CD4-positive, alpha-beta memory T cell (primary cell): ENCODE results near the gene LYSMD3. TPM values are rescaled to one million over a fixed set of nuclear protein-coding genes. Genes with fewer than 3 reads are reported as not detected.

Experiments used
- CTCF ChIA-PET: fragments of 350-600 bp; sonication (Branson Sonifier 250); formaldehyde crosslinking; loops from one replicate; lab custom pipeline; 2021; ENCODE audit warnings: inconsistent platforms; ENCODE audit not compliant: partially characterized antibody; lab: Charles Lee
- POLR2A ChIA-PET: fragments of 350-600 bp; sonication (Branson Sonifier 250); formaldehyde crosslinking; loops from one replicate; lab custom pipeline; 2021; ENCODE audit not compliant: partially characterized antibody; lab: Charles Lee
- DNase-seq, 5 donors: peaks; one replicate each; pipeline versions ENCODE4 v3.0.0 to v3.0.0-alpha.2; 2020 to 2022; ENCODE audit warnings: mixed read lengths in 1 of 5
- H3K27ac ChIP-seq: one replicate; pipeline ENCODE4 v1.7.0; 2013; ENCODE audit warnings: low read depth, low read length
- H3K27me3 ChIP-seq: 2 replicates; pipeline ENCODE4 v1.7.0; 2013; ENCODE audit warnings: mild to moderate bottlenecking, low read length, moderate library complexity; ENCODE audit not compliant: insufficient read depth
- H3K36me3 ChIP-seq: 2 replicates; pipeline ENCODE4 v1.7.0; 2013; ENCODE audit warnings: mild to moderate bottlenecking, low read length, moderate library complexity; ENCODE audit not compliant: insufficient read depth
- H3K4me1 ChIP-seq: 2 replicates; pipeline ENCODE4 v1.7.0; 2013; ENCODE audit warnings: mild to moderate bottlenecking, low read length, moderate library complexity; ENCODE audit not compliant: insufficient read depth
- H3K4me3 ChIP-seq, 2 donors: one replicate each; pipeline ENCODE4 v1.7.0; 2013; ENCODE audit warnings: low read length in 2 of 2, mild to moderate bottlenecking in 1 of 2
- H3K9me3 ChIP-seq, 2 donors: one replicate each; pipeline ENCODE4 v1.7.0; 2013; ENCODE audit warnings: low read length in 2 of 2, control low read depth in 1 of 2; ENCODE audit not compliant: control insufficient read depth in 1 of 2
- H3K27ac Mint-ChIP-seq, 7 donors: one replicate each; pipeline ENCODE4 v1.8.0; 2020 to 2021; ENCODE audit warnings: mixed read lengths in 7 of 7, mild to moderate bottlenecking in 6 of 7, inconsistent platforms in 3 of 7, moderate library complexity in 3 of 7
- H3K27me3 Mint-ChIP-seq, 2 donors: one replicate each; pipeline ENCODE4 v1.8.0; 2020 to 2021; ENCODE audit warnings: mixed read lengths in 2 of 2
- H3K36me3 Mint-ChIP-seq, 2 donors: one replicate each; pipeline ENCODE4 v1.8.0; 2020 to 2021; ENCODE audit warnings: mixed read lengths in 2 of 2, inconsistent platforms in 1 of 2, mild to moderate bottlenecking in 1 of 2
- H3K4me1 Mint-ChIP-seq, 4 donors: one replicate each; pipeline ENCODE4 v1.8.0; 2020 to 2021; ENCODE audit warnings: mixed read lengths in 4 of 4, mild to moderate bottlenecking in 1 of 4
- H3K4me3 Mint-ChIP-seq, 8 donors: one replicate each; pipeline ENCODE4 v1.8.0; 2020 to 2021; ENCODE audit warnings: mixed read lengths in 8 of 8, mild to moderate bottlenecking in 7 of 8, moderate library complexity in 6 of 8, inconsistent platforms in 3 of 8
- H3K9me3 Mint-ChIP-seq, 8 donors: one replicate each; pipeline ENCODE4 v1.8.0; 2020 to 2021; ENCODE audit warnings: mixed read lengths in 8 of 8, mild to moderate bottlenecking in 5 of 8, inconsistent platforms in 3 of 8, moderate library complexity in 1 of 8
- intact Hi-C: fragments of 100-400 bp; cut with micrococcal nuclease; formaldehyde crosslinking; loops from one replicate; pipeline ENCODE4 v1.15.1; 2023
- polyA plus RNA-seq, 2 donors: library from polyadenylated mRNA; unstranded; fragments of 300-500 nt; fragmentation: Illumina TruSeq; gene quantifications; one replicate each; pipeline ENCODE4 v1.2.3, GENCODE V29; 2021
- total RNA-seq, 2 experiments: library from RNA; stranded (reverse); gene quantifications; one replicate each; pipeline ENCODE4 v1.2.3, GENCODE V29; 2021

LYSMD3 gene
- total and polyA plus RNA-seq, 4 experiments from 2014 or later, result 11.7 to 30.9 (median 22.4) TPM

- ChIA-PET CTCF (no interaction called here), POLR2A (no interaction called here)
- H3K27ac Mint-ChIP-seq, result no peak overlapping the region
- no peak for DNase-seq
- H3K36me3 ChIP-seq, result no peaks in the 10 kb centered on the region
- intact Hi-C loops, result no loop called here
- H3K27ac ChIP-seq, result no peak overlapping the region
- no peaks in the 10 kb centered on the region for H3K36me3 Mint-ChIP-seq
- no peak overlapping the region for H3K4me3 Mint-ChIP-seq
- H3K27me3 Mint-ChIP-seq, result peaks cover 34 to 37% of the 10 kb centered on the region in 2 donors
- no peaks in the 10 kb centered on the region for H3K9me3 ChIP-seq
- no peaks in the 10 kb centered on the region for H3K9me3 Mint-ChIP-seq
- H3K4me3 ChIP-seq, result no peak overlapping the region
- H3K4me1 ChIP-seq, result peaks cover 6% of the 10 kb centered on the region
- peaks cover 5 to 10% (median 9%) of the 10 kb centered on the region in 4 donors for H3K4me1 Mint-ChIP-seq
- H3K27me3 ChIP-seq, result peaks cover 8% of the 10 kb centered on the region
Measured at GRCh38 chr5:90555666-90556065, 26.3 kb upstream of the LYSMD3 start.

- Mint-ChIP-seq H3K27ac (no peak overlapping the region), H3K9me3 (no peaks in the 10 kb centered on the region), H3K4me3 (no peak overlapping the region), H3K36me3 (no peaks in the 10 kb centered on the region), H3K27me3 (peaks cover 31 to 33% of the 10 kb centered on the region in 2 donors), H3K4me1 (peaks cover 5 to 10% (median 9%) of the 10 kb centered on the region in 4 donors)
- Histone ChIP-seq H3K36me3 (no peaks in the 10 kb centered on the region), H3K4me1 (peaks cover 6% of the 10 kb centered on the region), H3K27me3 (peaks cover 8% of the 10 kb centered on the region), H3K27ac (no peak overlapping the region), H3K9me3 (no peaks in the 10 kb centered on the region), H3K4me3 (no peak overlapping the region)
- ChIA-PET CTCF (no interaction called here), POLR2A (no interaction called here)
- intact Hi-C loops, result no loop called here
- DNase-seq, result peak in 1 of 5 donors; percentile 7
Measured at GRCh38 chr5:90554358-90555006, 25.1 kb upstream of the LYSMD3 start.

- no peak for DNase-seq
- no peak overlapping the region for H3K27ac Mint-ChIP-seq
- peaks cover 5% of the 10 kb centered on the region for H3K4me1 ChIP-seq
- H3K4me1 Mint-ChIP-seq, result peaks cover 3 to 10% (median 8%) of the 10 kb centered on the region in 4 donors
- H3K36me3 ChIP-seq, result no peaks in the 10 kb centered on the region
- peaks cover 28 to 32% of the 10 kb centered on the region in 2 donors for H3K27me3 Mint-ChIP-seq
- intact Hi-C loops, result no loop called here
- H3K27me3 ChIP-seq, result peaks cover 8% of the 10 kb centered on the region
- no peaks in the 10 kb centered on the region for H3K9me3 Mint-ChIP-seq
- H3K36me3 Mint-ChIP-seq, result no peaks in the 10 kb centered on the region
- H3K4me3 ChIP-seq, result no peak overlapping the region
- CTCF ChIA-PET, result no interaction called here
- H3K4me3 Mint-ChIP-seq, result no peak overlapping the region
- H3K9me3 ChIP-seq, result no peaks in the 10 kb centered on the region
- POLR2A ChIA-PET, result no interaction called here
- H3K27ac ChIP-seq, result no peak overlapping the region
Measured at GRCh38 chr5:90553711-90554110, 24.3 kb upstream of the LYSMD3 start.

- Mint-ChIP-seq H3K4me3 (no peak overlapping the region), H3K27ac (no peak overlapping the region), H3K9me3 (no peaks in the 10 kb centered on the region), H3K36me3 (no peaks in the 10 kb centered on the region), H3K27me3 (peaks cover 16 to 21% of the 10 kb centered on the region in 2 donors), H3K4me1 (no peaks in the 10 kb centered on the region)
- intact Hi-C loops, result no loop called here
- Histone ChIP-seq H3K4me1 (no peaks in the 10 kb centered on the region), H3K27ac (no peak overlapping the region), H3K36me3 (no peaks in the 10 kb centered on the region), H3K27me3 (no peaks in the 10 kb centered on the region), H3K4me3 (no peak overlapping the region), H3K9me3 (no peaks in the 10 kb centered on the region)
- CTCF ChIA-PET, result no interaction called here
- POLR2A ChIA-PET, result no interaction called here
- DNase-seq, result no peak
Measured at GRCh38 chr5:90551376-90551775, 22.0 kb upstream of the LYSMD3 start.

GRCh38 chr5:90550963-90551362 is 21.6 kb upstream of the LYSMD3 start:
- ChIA-PET CTCF (no interaction called here), POLR2A (no interaction called here)
- Mint-ChIP-seq H3K9me3 (no peaks in the 10 kb centered on the region), H3K27ac (no peak overlapping the region), H3K4me3 (no peak overlapping the region), H3K36me3 (no peaks in the 10 kb centered on the region), H3K27me3 (peaks cover 15 to 16% of the 10 kb centered on the region in 2 donors), H3K4me1 (no peaks in the 10 kb centered on the region)
- intact Hi-C loops, result no loop called here
- no peak for DNase-seq
- Histone ChIP-seq H3K27me3 (no peaks in the 10 kb centered on the region), H3K27ac (no peak overlapping the region), H3K4me1 (no peaks in the 10 kb centered on the region), H3K9me3 (no peaks in the 10 kb centered on the region), H3K36me3 (no peaks in the 10 kb centered on the region), H3K4me3 (no peak overlapping the region)

DNA sequence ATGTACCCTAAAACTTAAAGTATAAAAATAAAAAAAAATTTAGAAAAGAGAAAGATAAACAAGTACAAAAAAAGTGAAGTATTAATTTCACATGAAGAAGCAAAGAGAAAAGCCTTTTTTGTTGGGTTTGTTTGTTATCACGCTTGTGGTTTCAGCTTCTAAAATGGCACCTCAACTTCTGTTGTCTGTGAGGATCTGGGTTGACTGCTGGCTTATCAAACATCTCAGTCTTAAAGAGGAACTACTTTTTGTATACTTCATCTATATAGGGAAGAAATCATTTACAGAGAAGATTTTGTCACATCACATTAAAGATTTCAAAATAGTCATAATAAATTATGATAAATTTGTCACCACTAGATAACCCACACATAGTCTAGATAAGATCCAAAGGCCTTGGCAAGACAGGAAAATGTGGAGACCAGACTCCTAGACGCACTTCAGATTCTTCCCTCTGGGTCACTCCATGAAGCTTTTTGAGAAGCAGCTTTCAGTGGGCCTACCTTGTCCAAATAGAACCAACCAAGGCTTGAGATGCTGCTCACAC is 20.4 kb upstream of the LYSMD3 start:
- no peaks in the 10 kb centered on the region for H3K27me3 ChIP-seq
- no peaks in the 10 kb centered on the region for H3K36me3 ChIP-seq
- intact Hi-C loops, result no loop called here
- H3K27me3 Mint-ChIP-seq, result peaks cover 19 to 20% of the 10 kb centered on the region in 2 donors
- no peaks in the 10 kb centered on the region for H3K36me3 Mint-ChIP-seq
- H3K4me1 Mint-ChIP-seq, result no peaks in the 10 kb centered on the region
- no peaks in the 10 kb centered on the region for H3K9me3 Mint-ChIP-seq
- no peaks in the 10 kb centered on the region for H3K4me1 ChIP-seq
- CTCF ChIA-PET, result no interaction called here
- no peaks in the 10 kb centered on the region for H3K9me3 ChIP-seq
- H3K4me3 ChIP-seq, result no peak overlapping the region
- no peak overlapping the region for H3K27ac Mint-ChIP-seq
- DNase-seq, result no peak
- H3K27ac ChIP-seq, result no peak overlapping the region
- POLR2A ChIA-PET, result no interaction called here
- H3K4me3 Mint-ChIP-seq, result no peak overlapping the region

- Mint-ChIP-seq H3K27me3 (peaks cover 22 to 23% of the 10 kb centered on the region in 2 donors), H3K4me3 (no peak overlapping the region), H3K27ac (no peak overlapping the region), H3K4me1 (no peaks in the 10 kb centered on the region), H3K9me3 (no peaks in the 10 kb centered on the region), H3K36me3 (no peaks in the 10 kb centered on the region)
- Histone ChIP-seq H3K36me3 (no peaks in the 10 kb centered on the region), H3K4me1 (no peaks in the 10 kb centered on the region), H3K27ac (no peak overlapping the region), H3K9me3 (no peaks in the 10 kb centered on the region), H3K4me3 (no peak overlapping the region), H3K27me3 (no peaks in the 10 kb centered on the region)
- no peak for DNase-seq
- CTCF ChIA-PET, result no interaction called here
- POLR2A ChIA-PET, result no interaction called here
- intact Hi-C loops, result no loop called here
Measured at GRCh38 chr5:90549223-90549622, 19.8 kb upstream of the LYSMD3 start.
